IgD-negative memory B cell (primary cell): ENCODE measurements around the gene ARHGAP6. TPM values are rescaled to one million over a fixed set of nuclear protein-coding genes. Genes with fewer than 3 reads are reported as not detected.
A peak's percentile ranks its signal among the peaks of the same experiment; 100 is the strongest.
"Not testable (repeated sequence)": the region's sequence is repeated elsewhere in the genome, so short reads cannot be mapped to it uniquely, and the experiment has no call there.

Experiments used
- H3K27ac Mint-ChIP-seq, 3 donors: one replicate each; pipeline ENCODE4 v1.8.0; 2020 to 2022; ENCODE audit warnings: mild to moderate bottlenecking in 3 of 3, mixed read lengths in 3 of 3, moderate library complexity in 1 of 3
- H3K27me3 Mint-ChIP-seq: one replicate; pipeline ENCODE4 v1.8.0; 2021; ENCODE audit warnings: mixed read lengths
- H3K36me3 Mint-ChIP-seq: one replicate; pipeline ENCODE4 v1.8.0; 2020; ENCODE audit warnings: mild to moderate bottlenecking, mixed read lengths
- H3K4me1 Mint-ChIP-seq, 3 donors: one replicate each; pipeline ENCODE4 v1.8.0; 2020 to 2022; ENCODE audit warnings: mixed read lengths in 3 of 3, mild to moderate bottlenecking in 1 of 3
- H3K4me3 Mint-ChIP-seq, 4 donors: one replicate each; pipeline ENCODE4 v1.8.0; 2020 to 2022; ENCODE audit warnings: mild to moderate bottlenecking in 4 of 4, mixed read lengths in 4 of 4, moderate library complexity in 3 of 4
- H3K9me3 Mint-ChIP-seq, 3 donors: one replicate each; pipeline ENCODE4 v1.8.0; 2020 to 2021; ENCODE audit warnings: mixed read lengths in 3 of 3, mild to moderate bottlenecking in 1 of 3
- polyA plus RNA-seq: library from polyadenylated mRNA; unstranded; fragments of 300-500 nt; fragmentation: Illumina TruSeq; gene quantifications from one replicate; pipeline ENCODE4 v1.2.3, GENCODE V29; 2021

Gene ARHGAP6
- polyA plus RNA-seq, 1 donor from 2014 or later, result 0.97 TPM

DNA sequence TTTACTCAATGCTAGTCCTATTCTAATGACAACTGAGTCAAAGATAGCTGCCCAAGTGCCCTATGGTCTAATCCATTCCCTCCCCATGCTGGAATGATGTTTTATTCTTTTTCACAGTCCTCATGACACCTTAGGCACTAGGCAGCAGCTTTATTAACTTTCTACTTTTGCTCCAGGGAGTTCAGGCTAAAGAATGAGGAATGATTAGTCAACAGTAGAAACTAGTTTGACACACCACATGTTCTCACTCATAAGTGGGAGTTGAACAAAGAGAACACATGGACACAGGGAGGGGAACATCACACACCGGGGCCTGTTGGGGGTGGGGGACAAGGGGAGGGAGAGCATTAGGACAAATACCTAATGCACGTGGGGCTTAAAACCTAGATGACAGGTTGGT lies 309.8 kb downstream of the ARHGAP6 start:
- not testable (repeated sequence) for H3K27ac Mint-ChIP-seq, H3K27me3 Mint-ChIP-seq, H3K4me3 Mint-ChIP-seq, H3K36me3 Mint-ChIP-seq, H3K9me3 Mint-ChIP-seq
- peaks cover 4 to 18% (median 4%) of the 10 kb centered on the region in 3 donors for H3K4me1 Mint-ChIP-seq

DNA sequence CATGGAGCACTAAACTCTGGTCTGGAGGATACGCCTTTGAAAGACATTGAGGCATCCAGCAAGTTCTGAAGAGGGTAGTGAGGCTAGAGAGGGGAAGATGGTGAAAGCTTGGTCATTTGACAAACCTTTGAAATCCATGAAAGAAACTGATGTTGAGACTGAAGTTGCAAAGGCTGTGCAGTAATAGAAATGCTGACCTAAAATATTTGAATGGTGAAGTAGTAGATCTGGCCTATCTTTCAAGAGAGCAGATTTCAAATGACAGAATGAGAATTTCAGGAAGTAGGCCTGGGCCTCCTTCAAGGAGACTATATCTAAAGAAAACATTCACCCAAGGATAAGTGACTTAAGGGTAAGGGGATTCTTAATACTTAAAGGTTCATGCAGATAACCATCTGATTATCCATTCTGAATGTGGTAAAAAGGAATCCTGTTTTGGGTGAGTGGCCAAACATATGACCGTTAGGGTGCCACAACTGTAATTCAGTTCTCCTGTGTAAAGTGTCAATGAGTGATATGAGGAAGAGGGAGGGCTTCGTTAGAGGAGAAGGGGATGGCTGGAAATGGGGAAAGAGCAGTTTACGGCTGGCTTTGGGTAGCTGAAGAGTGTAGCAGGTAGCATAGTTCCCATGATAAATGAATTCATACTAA lies 310.3 kb downstream of the ARHGAP6 start:
- Mint-ChIP-seq H3K4me1 (peaks cover 4 to 23% (median 9%) of the 10 kb centered on the region in 3 donors), H3K27ac (no peak overlapping the region), H3K27me3 (no peaks in the 10 kb centered on the region), H3K4me3 (no peak overlapping the region), H3K9me3 (peaks cover 0 to 1% (median 0%) of the 10 kb centered on the region in 3 donors), H3K36me3 (no peaks in the 10 kb centered on the region)

DNA sequence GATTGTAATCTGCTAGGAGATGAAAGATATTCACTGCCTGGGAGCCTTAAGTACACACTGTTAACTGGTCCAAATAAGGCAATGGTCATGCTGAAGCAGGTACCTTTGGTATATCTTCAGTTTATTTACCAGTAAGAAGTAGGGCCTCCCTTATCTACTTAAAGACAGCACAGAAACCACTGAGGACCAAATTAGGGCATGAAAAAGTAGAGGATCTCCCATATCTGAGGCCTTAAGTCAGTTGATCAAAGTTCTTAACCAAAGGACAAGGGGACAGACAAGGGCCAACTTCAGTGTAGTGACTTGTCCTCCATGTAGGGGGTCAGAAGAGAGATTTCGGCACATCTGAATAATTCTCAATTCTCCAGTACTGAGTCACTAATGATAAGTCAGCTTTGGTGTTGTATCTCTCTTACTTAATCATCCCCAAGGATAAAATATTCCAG lies 313.4 kb downstream of the ARHGAP6 start:
- Mint-ChIP-seq H3K27me3 (no peaks in the 10 kb centered on the region), H3K27ac (peak overlapping the region in 2 of 3 donors; percentile 2 to 52), H3K4me1 (peaks cover 15 to 30% (median 19%) of the 10 kb centered on the region in 3 donors), H3K36me3 (no peaks in the 10 kb centered on the region), H3K4me3 (no peak overlapping the region), H3K9me3 (peaks cover 0 to 1% (median 0%) of the 10 kb centered on the region in 3 donors)

DNA sequence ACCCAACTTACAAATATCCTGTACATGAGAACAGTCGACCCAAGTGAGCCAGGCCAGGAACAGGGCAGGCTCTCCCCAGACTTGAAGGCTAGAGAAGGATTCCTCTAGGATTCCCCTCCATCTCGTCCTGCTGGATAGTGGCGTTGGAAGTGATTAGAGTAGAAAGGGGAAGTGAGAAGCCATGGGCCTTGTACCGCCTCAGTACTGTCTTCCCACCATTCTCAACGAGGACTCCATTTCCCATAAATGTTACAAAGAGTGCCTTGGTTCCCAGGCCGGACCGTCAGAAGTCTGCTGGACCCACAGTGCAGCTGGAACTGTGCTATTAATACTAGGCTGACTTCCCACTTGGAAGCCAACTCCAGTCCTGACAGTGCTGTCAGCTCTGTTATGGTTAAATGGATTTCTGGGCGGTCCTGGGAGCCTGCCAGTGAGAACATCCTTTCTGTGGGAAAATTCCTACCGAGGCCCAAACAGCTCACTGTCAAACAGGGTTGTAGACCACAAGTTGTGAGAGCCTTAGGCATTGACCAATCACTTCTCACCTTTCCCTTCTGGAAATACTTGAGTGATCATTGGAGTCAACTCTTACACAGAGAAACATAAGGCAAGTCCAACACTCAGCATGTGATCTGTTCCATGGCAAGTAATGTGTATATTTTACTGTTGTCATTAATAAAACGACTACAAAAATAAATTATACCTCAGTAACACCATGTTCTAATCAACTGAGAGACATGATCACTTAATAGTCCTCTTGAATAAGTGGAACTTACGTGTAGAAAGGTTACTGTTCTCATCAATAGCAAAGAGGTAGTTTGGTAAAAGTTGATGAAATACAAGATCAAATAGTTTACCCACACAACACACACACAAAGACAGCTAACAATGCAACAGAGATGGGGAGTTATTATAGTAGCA lies 314.1 kb downstream of the ARHGAP6 start:
- peaks cover 17 to 30% (median 19%) of the 10 kb centered on the region in 3 donors for H3K4me1 Mint-ChIP-seq
- H3K27me3 Mint-ChIP-seq, result no peaks in the 10 kb centered on the region
- H3K27ac Mint-ChIP-seq, result peak overlapping the region; percentile 75 to 95 (median 77)
- no peaks in the 10 kb centered on the region for H3K36me3 Mint-ChIP-seq
- H3K9me3 Mint-ChIP-seq, result peaks cover 0 to 1% (median 0%) of the 10 kb centered on the region in 3 donors
- peak overlapping the region in 2 of 4 donors; percentile 22 to 42 for H3K4me3 Mint-ChIP-seq

DNA sequence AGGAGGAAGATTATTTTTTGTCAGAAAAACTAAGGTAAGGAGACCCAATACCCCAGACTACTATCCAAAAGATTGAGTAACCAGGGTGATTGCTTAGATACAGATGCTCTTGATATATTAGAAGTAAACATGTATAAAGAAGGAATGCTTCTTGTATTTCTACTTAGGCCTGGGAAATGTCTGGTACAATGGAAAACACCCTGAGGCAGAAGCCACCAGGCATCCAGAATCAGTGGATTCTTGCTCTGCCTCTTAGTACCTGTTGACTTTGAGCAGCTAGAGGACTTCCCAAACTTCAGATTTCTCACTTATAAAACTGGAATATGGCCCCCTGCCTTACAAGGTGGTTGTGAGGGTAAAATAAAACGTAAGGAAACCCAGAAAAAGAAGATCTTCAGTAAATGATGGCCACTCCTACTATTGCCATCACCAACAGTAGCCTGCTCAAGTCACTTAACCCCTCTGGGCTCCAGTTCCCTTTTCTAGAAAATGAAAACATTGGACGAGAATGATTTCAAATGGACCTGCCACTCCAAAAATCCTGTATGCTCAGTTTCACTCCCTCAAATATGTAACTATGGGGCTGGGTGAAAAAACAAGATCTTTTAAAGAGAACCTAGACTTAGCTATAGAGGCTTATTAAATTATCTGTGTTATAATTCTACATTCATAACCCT lies 315.9 kb downstream of the ARHGAP6 start:
- Mint-ChIP-seq H3K27ac (peak overlapping the region in 1 of 3 donors; percentile 77), H3K9me3 (peaks cover 0 to 1% (median 0%) of the 10 kb centered on the region in 3 donors), H3K4me1 (peaks cover 17 to 28% (median 19%) of the 10 kb centered on the region in 3 donors), H3K36me3 (no peaks in the 10 kb centered on the region), H3K27me3 (no peaks in the 10 kb centered on the region), H3K4me3 (peak overlapping the region in 2 of 4 donors; percentile 28 to 84)

DNA sequence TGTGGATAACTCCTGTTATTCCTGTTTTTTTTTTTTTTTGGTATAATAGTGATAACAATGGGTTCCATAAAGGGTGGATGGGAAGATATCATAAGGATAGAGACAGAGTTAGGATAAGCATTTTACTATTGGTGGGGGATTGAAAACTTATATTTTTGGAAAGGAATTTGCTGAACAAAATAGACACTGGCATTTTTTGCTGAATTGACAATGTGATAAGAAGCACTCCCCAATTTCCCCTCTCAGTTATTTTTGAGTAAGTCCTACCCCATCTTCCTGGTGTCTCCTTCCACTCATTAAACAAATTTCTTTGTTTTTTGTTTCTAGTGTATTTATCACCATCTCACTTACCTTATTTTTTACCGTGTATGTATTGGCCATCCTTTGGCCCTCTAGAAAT lies 316.7 kb downstream of the ARHGAP6 start:
- H3K9me3 Mint-ChIP-seq, result peaks cover 0 to 1% (median 0%) of the 10 kb centered on the region in 3 donors
- H3K27ac Mint-ChIP-seq, result peak overlapping the region in 1 of 3 donors; percentile 77
- H3K4me3 Mint-ChIP-seq, result no peak overlapping the region
- H3K27me3 Mint-ChIP-seq, result no peaks in the 10 kb centered on the region
- H3K4me1 Mint-ChIP-seq, result peaks cover 17 to 28% (median 19%) of the 10 kb centered on the region in 3 donors
- H3K36me3 Mint-ChIP-seq, result peaks cover 2% of the 10 kb centered on the region

DNA sequence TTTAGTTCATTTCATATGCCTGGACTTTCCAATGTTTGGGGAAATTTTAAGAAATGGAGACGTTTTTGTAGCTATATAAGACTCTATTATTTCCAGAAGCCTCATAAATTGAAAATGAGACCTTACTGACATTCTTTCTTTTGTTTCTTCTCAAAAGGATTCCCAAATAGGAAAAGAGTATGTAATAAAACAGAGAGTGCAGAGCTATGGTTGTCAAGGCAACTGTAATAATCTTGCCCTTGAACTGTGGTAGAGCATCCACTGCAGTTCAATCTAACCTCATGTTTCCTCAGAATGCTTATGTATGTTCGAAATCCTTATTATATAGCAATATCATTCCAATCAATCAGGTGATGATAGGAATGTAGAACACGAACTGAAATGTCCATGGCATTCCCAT lies 318.4 kb downstream of the ARHGAP6 start:
- no peaks in the 10 kb centered on the region for H3K27me3 Mint-ChIP-seq
- H3K27ac Mint-ChIP-seq, result no peak overlapping the region
- no peak overlapping the region for H3K4me3 Mint-ChIP-seq
- H3K36me3 Mint-ChIP-seq, result peaks cover 2% of the 10 kb centered on the region
- peaks cover 20 to 27% (median 26%) of the 10 kb centered on the region in 3 donors for H3K4me1 Mint-ChIP-seq
- H3K9me3 Mint-ChIP-seq, result peaks cover 0 to 1% (median 0%) of the 10 kb centered on the region in 3 donors

DNA sequence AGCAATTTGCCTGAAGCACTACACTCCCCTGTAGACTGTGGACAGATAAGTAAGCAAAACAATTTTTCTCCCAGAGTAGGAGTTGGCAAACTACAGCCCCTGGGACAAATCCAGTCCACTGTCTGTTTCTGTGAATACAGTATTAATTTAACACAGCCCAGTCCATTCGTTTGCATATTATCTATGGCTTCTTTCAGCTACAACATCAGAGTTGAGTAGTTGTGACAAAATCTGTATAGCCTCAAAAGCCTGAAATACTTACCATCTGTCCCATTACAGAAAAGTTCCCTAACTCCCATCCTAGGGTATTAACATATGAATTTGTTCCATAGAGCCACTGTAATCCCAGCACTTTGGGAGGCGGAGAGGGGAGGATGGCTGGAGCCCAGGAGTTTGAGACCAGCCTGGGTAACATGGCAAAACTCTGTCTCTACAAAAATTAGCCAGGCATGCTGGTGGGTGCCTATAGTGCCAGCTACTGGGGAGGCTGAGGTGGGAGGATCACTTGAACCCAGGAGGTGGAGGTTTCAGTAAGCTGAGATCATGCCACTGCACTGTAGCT lies 319.5 kb downstream of the ARHGAP6 start:
- Mint-ChIP-seq H3K27ac (no peak overlapping the region), H3K4me1 (peaks cover 25 to 37% (median 26%) of the 10 kb centered on the region in 3 donors), H3K4me3 (no peak overlapping the region), H3K36me3 (peaks cover 2% of the 10 kb centered on the region), H3K9me3 (peaks cover 0 to under 1% (median 0%) of the 10 kb centered on the region in 3 donors), H3K27me3 (no peaks in the 10 kb centered on the region)

DNA sequence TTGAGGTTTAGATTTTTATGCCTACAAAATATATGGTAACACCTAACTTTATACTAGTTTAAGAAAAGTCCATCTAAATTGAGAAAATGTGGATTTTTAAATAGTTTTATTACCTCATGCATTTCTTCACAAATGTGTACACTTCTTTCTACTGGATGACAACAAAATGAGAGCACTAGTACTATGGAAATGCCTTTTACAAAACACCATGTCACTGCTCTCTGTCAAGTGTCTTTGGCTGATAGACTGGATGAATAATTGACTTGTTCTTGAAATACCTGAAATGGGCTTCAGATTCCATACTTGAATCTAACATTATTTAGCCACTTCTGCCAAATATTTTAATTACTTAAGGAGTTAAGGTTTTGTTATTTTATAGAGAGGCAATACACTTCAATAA lies 323.0 kb downstream of the ARHGAP6 start:
- Mint-ChIP-seq H3K27ac (peak overlapping the region; percentile 91 to 99 (median 97)), H3K27me3 (peaks cover 2% of the 10 kb centered on the region), H3K4me1 (peaks cover 26 to 37% (median 30%) of the 10 kb centered on the region in 3 donors), H3K4me3 (peak overlapping the region in 1 of 4 donors; percentile 4), H3K9me3 (peaks cover 0 to 2% (median 0%) of the 10 kb centered on the region in 3 donors), H3K36me3 (peaks cover 2% of the 10 kb centered on the region)

DNA sequence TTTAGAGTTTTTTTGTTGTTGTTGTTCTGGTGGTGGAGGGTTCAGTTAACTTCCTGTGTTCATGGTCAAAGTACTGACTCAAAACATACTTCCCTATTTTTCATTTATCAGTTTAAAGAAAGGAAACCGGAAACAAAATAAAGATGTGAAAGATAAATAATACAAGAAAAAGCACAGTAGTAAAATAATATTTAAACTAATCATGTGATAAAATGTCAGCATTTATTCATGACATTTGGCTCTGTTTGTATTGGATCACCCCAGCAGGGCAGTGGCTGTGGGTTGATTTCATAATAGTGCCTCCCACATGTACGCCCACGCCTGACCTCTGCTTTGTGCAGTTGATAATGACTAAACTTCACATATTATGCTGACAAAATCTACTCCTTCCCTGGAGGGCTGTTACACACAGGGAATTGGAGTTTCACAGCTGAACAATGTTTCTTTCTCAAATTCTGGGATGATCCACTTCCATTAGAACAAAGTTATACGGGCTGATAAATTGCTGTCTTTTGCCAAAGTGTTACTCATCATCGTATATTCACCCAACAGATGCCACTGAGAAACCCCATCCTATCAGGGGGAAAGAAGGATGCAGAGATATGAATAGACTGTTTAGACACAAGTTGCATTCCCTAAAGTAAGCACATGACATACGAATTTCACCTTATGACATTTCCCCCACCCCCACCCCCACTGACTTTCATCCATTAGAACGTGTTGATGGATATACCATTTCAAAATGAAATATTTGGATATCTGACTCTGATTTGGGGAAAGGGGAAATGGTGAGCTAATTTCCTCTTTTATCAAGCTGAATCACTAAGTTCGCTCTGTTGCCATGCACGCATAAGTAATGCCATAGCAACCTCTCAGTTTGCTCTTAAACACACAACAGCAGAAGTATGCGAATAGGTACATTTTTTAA lies 324.2 kb downstream of the ARHGAP6 start:
- H3K4me1 Mint-ChIP-seq, result peaks cover 25 to 37% (median 26%) of the 10 kb centered on the region in 3 donors
- peaks cover 2% of the 10 kb centered on the region for H3K27me3 Mint-ChIP-seq
- peaks cover 2% of the 10 kb centered on the region for H3K36me3 Mint-ChIP-seq
- peaks cover 0 to 2% (median 0%) of the 10 kb centered on the region in 3 donors for H3K9me3 Mint-ChIP-seq
- H3K4me3 Mint-ChIP-seq, result peak overlapping the region; percentile 61 to 89 (median 72)
- H3K27ac Mint-ChIP-seq, result peak overlapping the region; percentile 91 to 99 (median 97)

DNA sequence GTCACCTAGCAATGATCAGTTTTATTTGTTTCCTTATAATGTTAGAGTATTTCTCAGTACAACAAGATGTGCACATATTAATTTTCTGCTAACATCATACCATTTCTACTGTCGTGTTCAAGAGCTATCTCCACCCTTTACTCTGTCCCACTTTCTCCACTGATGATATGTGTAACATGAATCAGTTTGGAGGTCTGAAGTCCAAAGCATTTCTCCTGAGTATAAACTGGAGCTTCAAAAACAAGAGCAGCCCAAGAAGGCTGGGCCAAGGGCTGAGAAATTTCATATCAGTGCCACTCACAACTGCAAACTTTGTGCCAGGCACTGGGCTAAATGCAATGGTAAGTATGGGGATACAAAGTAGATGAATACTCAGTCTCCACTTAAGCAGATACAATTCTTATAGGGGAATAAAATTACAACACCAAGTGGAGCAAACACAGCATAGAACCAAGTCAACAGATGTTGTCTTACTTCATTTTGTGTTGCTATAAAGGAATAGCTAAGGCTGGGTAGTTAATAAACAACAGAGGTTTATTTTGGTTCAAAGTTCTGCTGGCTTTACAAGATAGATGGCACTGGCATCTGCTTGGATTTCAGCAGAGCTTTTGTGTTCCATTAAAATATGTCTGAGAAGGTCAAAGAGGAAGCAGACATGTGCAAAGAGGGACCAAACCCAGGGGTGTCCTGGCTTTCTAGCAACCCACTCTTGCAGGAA lies 328.3 kb downstream of the ARHGAP6 start:
- Mint-ChIP-seq H3K27me3 (peaks cover 2% of the 10 kb centered on the region), H3K4me3 (no peak overlapping the region), H3K4me1 (peaks cover 23 to 34% (median 26%) of the 10 kb centered on the region in 3 donors), H3K27ac (peak overlapping the region in 1 of 3 donors; percentile 24), H3K36me3 (no peaks in the 10 kb centered on the region), H3K9me3 (peaks cover 0 to 5% (median 2%) of the 10 kb centered on the region in 3 donors)

DNA sequence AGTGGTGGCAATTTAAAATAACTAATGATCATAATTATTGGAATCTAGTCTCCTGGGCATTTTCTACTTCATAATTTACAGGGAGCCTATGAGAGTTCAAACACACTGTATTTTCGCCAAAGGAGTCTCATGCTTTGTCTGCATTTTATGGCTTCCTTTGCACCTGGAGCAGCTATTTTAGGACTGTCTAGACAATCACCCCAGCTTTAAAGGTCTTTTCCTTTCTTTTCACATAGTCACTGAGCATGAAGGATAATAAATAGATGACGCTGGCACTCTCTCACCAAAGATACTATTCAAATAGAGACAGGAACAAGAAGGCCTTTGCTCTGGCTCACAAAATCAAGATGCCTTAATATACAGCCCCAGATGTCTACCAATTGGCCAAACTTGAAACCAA lies 329.5 kb downstream of the ARHGAP6 start:
- Mint-ChIP-seq H3K4me1 (peaks cover 15 to 23% (median 17%) of the 10 kb centered on the region in 3 donors), H3K27me3 (peaks cover 2% of the 10 kb centered on the region), H3K36me3 (no peaks in the 10 kb centered on the region), H3K9me3 (peaks cover 0 to 5% (median 2%) of the 10 kb centered on the region in 3 donors), H3K4me3 (no peak overlapping the region), H3K27ac (no peak overlapping the region)

DNA sequence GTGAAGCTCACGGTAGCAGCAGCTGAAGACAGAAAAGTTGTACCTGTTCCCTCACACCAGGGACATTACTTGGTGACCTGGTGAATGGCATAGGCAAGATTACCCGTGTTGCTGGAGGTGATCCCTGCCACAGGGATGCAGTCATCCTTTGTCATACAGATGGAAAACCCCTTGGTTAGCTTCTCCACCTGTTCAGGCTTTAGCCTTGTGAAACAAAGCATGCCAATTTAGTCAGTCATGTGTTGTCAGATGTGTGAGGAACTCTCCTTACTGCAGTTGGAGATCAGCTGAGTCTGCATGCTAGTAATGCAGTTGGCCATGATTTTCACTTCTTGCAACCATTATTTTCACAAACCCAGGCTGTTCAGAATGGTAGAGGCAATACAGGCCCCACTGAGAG lies 331.6 kb downstream of the ARHGAP6 start:
- no peak overlapping the region for H3K27ac Mint-ChIP-seq
- peaks cover 0 to 5% (median 0%) of the 10 kb centered on the region in 3 donors for H3K9me3 Mint-ChIP-seq
- no peaks in the 10 kb centered on the region for H3K36me3 Mint-ChIP-seq
- no peak overlapping the region for H3K4me3 Mint-ChIP-seq
- H3K27me3 Mint-ChIP-seq, result peaks cover under 1% of the 10 kb centered on the region
- peaks cover 8 to 14% (median 9%) of the 10 kb centered on the region in 3 donors for H3K4me1 Mint-ChIP-seq
